HepG2 (cell line): Measurements from ENCODE around the gene CST4. TPM values are rescaled to one million over a fixed set of nuclear protein-coding genes. Genes with fewer than 3 reads are reported as not detected.

ENCODE experiments used
- GTF2F1 ChIP-seq: fragments of 150-350 bp; IDR thresholded peaks from 2 replicates; pipeline ENCODE4 v1.6.1; 2014; ENCODE audit warnings: low read length
- HDAC1 ChIP-seq: sonication (generic); formaldehyde crosslinking; IDR thresholded peaks from 2 replicates; pipeline ENCODE4 v1.5.1; 2020; ENCODE audit warnings: mild to moderate bottlenecking, missing genetic modification reagents
- ISX ChIP-seq: sonication (generic); formaldehyde crosslinking; conservative IDR thresholded peaks from 2 replicates; pipeline ENCODE4 v1.5.0; 2020; ENCODE audit warnings: missing genetic modification reagents
- KLF16 ChIP-seq, 2 experiments: sonication (generic) in 1 of 2; formaldehyde crosslinking in 1 of 2; IDR thresholded peaks; 2 replicates each; pipeline versions ENCODE4 v1.6.1 to v1.8.0; 2016 to 2023; ENCODE audit warnings: missing genetic modification reagents in 2 of 2, missing compliant biosample characterization in 1 of 2
- SKI ChIP-seq: fragments of 450-650 bp; IDR thresholded peaks from one replicate; pipeline ENCODE4 v1.6.1; 2018; ENCODE audit warnings: mild to moderate bottlenecking; ENCODE audit not compliant: partially characterized antibody
- SNAPC2 ChIP-seq: sonication (generic); formaldehyde crosslinking; IDR thresholded peaks from 2 replicates; pipeline ENCODE4 v1.8.1; 2022; ENCODE audit warnings: mild to moderate bottlenecking, missing genetic modification reagents
- SRSF1 ChIP-seq: fragments of 200-400 bp; formaldehyde crosslinking; optimal IDR thresholded peaks from 2 replicates; pipeline ENCODE3; 2017; ENCODE audit warnings: mild to moderate bottlenecking, low read depth, low read length, moderate library complexity
- STAG1 ChIP-seq: sonication (generic); formaldehyde crosslinking; IDR thresholded peaks from 2 replicates; pipeline ENCODE4 v1.4.0; 2020; ENCODE audit warnings: missing genetic modification reagents
- TAF15 ChIP-seq: fragments of 200-400 bp; formaldehyde crosslinking; IDR thresholded peaks from one replicate; pipeline ENCODE4 v1.6.1; 2018; ENCODE audit warnings: mild to moderate bottlenecking, low read depth, low read length; ENCODE audit not compliant: poor library complexity, severe bottlenecking
- TCF12 ChIP-seq, 2 experiments: fragments of 450-650 bp in 1 of 2; sonication (generic) in 1 of 2; formaldehyde crosslinking in 1 of 2; IDR thresholded peaks; 2 replicates each; pipeline versions ENCODE4 v1.6.1 to v1.8.0; 2017 to 2022; ENCODE audit warnings: antibody characterized with exemption in 1 of 2, mild to moderate bottlenecking in 1 of 2, missing genetic modification reagents in 1 of 2, moderate library complexity in 1 of 2
- TCF7 ChIP-seq: sonication (generic); IDR thresholded peaks from 2 replicates; pipeline ENCODE4 v1.6.1; 2016; ENCODE audit warnings: antibody characterized with exemption, low read depth
- ZBTB25 ChIP-seq: IDR thresholded peaks from 2 replicates; pipeline ENCODE4 v1.6.1; 2018; ENCODE audit warnings: missing genetic modification reagents
- ZKSCAN8 ChIP-seq: IDR thresholded peaks from 2 replicates; pipeline ENCODE4 v1.6.1; 2016; ENCODE audit warnings: borderline replicate concordance, missing genetic modification reagents, missing compliant biosample characterization
- ZNF101 ChIP-seq: sonication (generic); formaldehyde crosslinking; IDR thresholded peaks from 2 replicates; pipeline ENCODE4 v1.4.0; 2020; ENCODE audit warnings: mild to moderate bottlenecking, low read depth, missing genetic modification reagents, borderline replicate concordance
- ZNF333 ChIP-seq: sonication (generic); formaldehyde crosslinking; IDR thresholded peaks from 2 replicates; pipeline ENCODE4 v1.4.0; 2020; ENCODE audit warnings: mild to moderate bottlenecking, missing genetic modification reagents, borderline replicate concordance
- ZNF503 ChIP-seq: sonication (generic); formaldehyde crosslinking; IDR thresholded peaks from 2 replicates; pipeline ENCODE4 v1.4.0; 2020; ENCODE audit warnings: missing genetic modification reagents
- ZNF570 ChIP-seq: sonication (generic); formaldehyde crosslinking; IDR thresholded peaks from 2 replicates; pipeline ENCODE4 v1.4.0; 2020; ENCODE audit warnings: mild to moderate bottlenecking, missing genetic modification reagents, borderline replicate concordance
- ZNF737 ChIP-seq: sonication (generic); formaldehyde crosslinking; IDR thresholded peaks from 2 replicates; pipeline ENCODE4 v1.5.0; 2020; ENCODE audit warnings: missing genetic modification reagents, mild to moderate bottlenecking, borderline replicate concordance
- ZNF850 ChIP-seq: sonication (generic); formaldehyde crosslinking; conservative IDR thresholded peaks from 2 replicates; pipeline ENCODE4 v1.9.0; 2021; ENCODE audit warnings: mild to moderate bottlenecking, missing genetic modification reagents
- polyA plus RNA-seq, 8 experiments: library from polyadenylated mRNA; depleted of rRNA in 3 of 8; stranded (reverse) in 7 of 8; unstranded in 1 of 8; fragments of >200 nt; fragmentation: Illumina TruSeq in 4 of 8; extraction: Trizol in 4 of 8; gene quantifications; 2 replicates each; pipeline versions ENCODE4 v1.2.1 to v1.2.3, GENCODE V29; 2011 to 2016; ENCODE audit warnings: low read depth in 4 of 8, missing spikeins in 1 of 8, mixed read lengths in 1 of 8; ENCODE audit not compliant: insufficient read depth in 1 of 8
- total RNA-seq, 5 experiments: library from RNA; depleted of rRNA; stranded (reverse); fragments of >200 nt; fragmentation: Illumina TruSeq; extraction: Trizol; gene quantifications; 2 replicates each; pipeline ENCODE4 v1.2.3, GENCODE V29; 2016; ENCODE audit warnings: low read depth in 1 of 5
- TF ChIP-seq, protein P1 (sequence below): sonication (generic); formaldehyde crosslinking; IDR thresholded peaks from 2 replicates; pipeline ENCODE4 v1.5.0; 2020; ENCODE audit warnings: missing genetic modification reagents
- TF ChIP-seq, protein P2 (sequence below): IDR thresholded peaks from 2 replicates; pipeline ENCODE4 v1.6.1; 2012; ENCODE audit warnings: inconsistent platforms

The CST4 gene
- total and polyA plus RNA-seq, 2 of the 13 experiments (the other 11 are each of a cell fraction or from before 2014, with no cell fraction given): not detected

DNA sequence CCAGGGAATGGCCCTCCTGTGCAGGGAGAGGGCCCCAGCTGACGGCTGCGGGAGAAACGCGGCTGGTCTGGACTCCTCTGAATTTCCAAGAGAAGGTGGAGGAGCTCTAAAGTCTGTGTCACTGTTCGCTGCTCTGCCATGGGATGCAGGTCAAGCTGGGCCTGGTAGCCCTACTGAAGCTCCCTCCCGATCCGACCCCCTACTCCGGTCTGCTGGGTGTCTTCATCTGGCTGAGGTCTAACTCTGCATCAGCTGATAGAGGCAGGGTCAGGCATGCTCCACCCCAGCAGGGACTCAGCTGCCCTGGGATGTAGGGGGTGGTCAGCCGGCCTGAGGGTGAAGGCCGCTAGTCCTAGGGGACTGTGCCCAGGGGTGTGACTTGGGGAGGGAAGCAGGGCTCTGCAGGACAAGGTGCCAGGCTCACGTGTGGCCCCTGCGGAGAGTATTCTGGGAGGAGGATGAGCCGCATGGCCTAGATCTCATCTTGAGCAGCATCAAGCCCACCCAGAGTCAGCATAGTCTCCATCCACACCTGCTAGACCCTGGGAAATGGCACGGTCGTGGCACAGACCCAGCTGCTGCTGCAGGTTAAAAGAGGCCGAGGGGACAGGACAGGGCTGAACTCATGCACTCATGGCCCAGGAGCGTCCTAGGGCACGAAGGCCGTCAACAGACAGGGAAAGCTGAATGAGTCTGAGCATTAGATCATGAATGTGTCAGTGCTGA, 52.5 kb downstream of the CST4 start (continued):
- TF ChIP-seq ZNF503 (CRISPR knock-in tag) (no peak), ZBTB25 (CRISPR knock-in tag) (no peak), ZKSCAN8 (CRISPR knock-in tag) (no peak), SNAPC2 (CRISPR knock-in tag) (peak; percentile 78; the same call in 1 of the 2 replicates), ZNF737 (no peak), KLF16 (CRISPR knock-in tag; IDR thresholded peaks at IDR 0.05) (no peak), SKI (no peak), TAF15 (no peak), ZNF101 (CRISPR knock-in tag) (no peak), ZNF333 (CRISPR knock-in tag) (no peak), HDAC1 (CRISPR knock-in tag) (peak; percentile 64; the same call in 1 of the 2 replicates), ZNF850 (peak; percentile 83; the same call in 1 of the 2 replicates), SRSF1 (peak; percentile 63), GTF2F1 (no peak), STAG1 (CRISPR knock-in tag) (no peak), TCF7 (no peak), ZNF570 (CRISPR knock-in tag) (no peak), ISX (CRISPR knock-in tag) (no peak), TCF12 (IDR thresholded peaks at IDR 0.05) (no peak), TCF12 (CRISPR knock-in tag; IDR thresholded peaks at IDR 0.05) (no peak)
- TF ChIP-seq, protein P1, sequence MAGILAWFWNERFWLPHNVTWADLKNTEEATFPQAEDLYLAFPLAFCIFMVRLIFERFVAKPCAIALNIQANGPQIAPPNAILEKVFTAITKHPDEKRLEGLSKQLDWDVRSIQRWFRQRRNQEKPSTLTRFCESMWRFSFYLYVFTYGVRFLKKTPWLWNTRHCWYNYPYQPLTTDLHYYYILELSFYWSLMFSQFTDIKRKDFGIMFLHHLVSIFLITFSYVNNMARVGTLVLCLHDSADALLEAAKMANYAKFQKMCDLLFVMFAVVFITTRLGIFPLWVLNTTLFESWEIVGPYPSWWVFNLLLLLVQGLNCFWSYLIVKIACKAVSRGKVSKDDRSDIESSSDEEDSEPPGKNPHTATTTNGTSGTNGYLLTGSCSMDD (CRISPR knock-in tag): no peak
- TF ChIP-seq, protein P2, sequence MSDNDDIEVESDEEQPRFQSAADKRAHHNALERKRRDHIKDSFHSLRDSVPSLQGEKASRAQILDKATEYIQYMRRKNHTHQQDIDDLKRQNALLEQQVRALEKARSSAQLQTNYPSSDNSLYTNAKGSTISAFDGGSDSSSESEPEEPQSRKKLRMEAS: peak; percentile 50
